ENCODE data around the gene FLOT1.

Gene FLOT1

GRCh38 chr6:30691208-30691847 lies 51.2 kb downstream of the FLOT1 start:
- DNase-seq = no peak

GRCh38 chr6:30690403-30691207 lies 51.9 kb downstream of the FLOT1 start, which contains the start of gene NRM:
TSS of gene NRM (minus strand) at chr6:30690984. CDS start at chr6:30690974, 10 bp downstream.
- DNase-seq = peak; percentile 91

GRCh38 chr6:30689985-30690384 lies 52.5 kb downstream of the FLOT1 start:
- no peak for DNase-seq

- no peak for DNase-seq
Observed at GRCh38 chr6:30689022-30689865, 53.2 kb downstream of the FLOT1 start.

GRCh38 chr6:30688569-30688968 lies 53.9 kb downstream of the FLOT1 start:
- peak; percentile 32 for DNase-seq

- no peak for DNase-seq
Observed at GRCh38 chr6:30687659-30688431, 54.6 kb downstream of the FLOT1 start.

- peak; percentile 81 for DNase-seq
Observed at GRCh38 chr6:30686908-30687658, 55.4 kb downstream of the FLOT1 start.

- DNase-seq = peak; percentile 88
Observed at GRCh38 chr6:30686009-30686907, 56.2 kb downstream of the FLOT1 start, which contains the start of gene PPP1R18. TSS of gene PPP1R18 (minus strand) at chr6:30686645. CDS start at chr6:30686018, 627 bp downstream.

GRCh38 chr6:30685157-30686008 lies 57.1 kb downstream of the FLOT1 start:
- peak; percentile 52 for DNase-seq

GRCh38 chr6:30684386-30685156 lies 57.9 kb downstream of the FLOT1 start:
- DNase-seq = peak; percentile 75

GRCh38 chr6:30683980-30684338 lies 58.5 kb downstream of the FLOT1 start:
- DNase-seq = no peak

GRCh38 chr6:30683183-30683979 lies 59.1 kb downstream of the FLOT1 start:
- DNase-seq = no peak

- DNase-seq = peak; percentile 92
Observed at GRCh38 chr6:30682143-30683117, 60.1 kb downstream of the FLOT1 start.

GRCh38 chr6:30681766-30682142 lies 60.7 kb downstream of the FLOT1 start:
- no peak for DNase-seq

GRCh38 chr6:30679765-30680535 lies 62.5 kb downstream of the FLOT1 start:
- DNase-seq = no peak

Measured in CD4-positive, alpha-beta T cell treated with Interleukin-17A for 4 hours (primary cell).